ENCODE data around the gene ATG101.

DNA sequence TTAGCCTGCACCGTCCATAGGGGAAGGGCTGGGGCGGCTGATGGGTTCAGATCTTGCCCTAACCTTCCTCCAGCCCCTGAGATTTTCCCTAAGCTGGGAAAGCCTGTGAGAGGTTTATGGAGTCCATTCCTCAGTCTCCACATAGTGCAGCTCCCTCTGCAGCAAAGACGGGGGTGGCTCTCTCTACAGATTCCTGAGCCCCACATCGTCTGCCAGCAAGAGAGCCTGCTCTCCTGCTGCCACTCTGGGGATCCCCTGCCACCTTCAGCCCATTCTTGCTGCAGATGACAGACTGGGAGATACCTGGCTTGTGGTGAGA, 12.8 kb downstream of the ATG101 start:
- TF ChIP-seq POLR2AphosphoS5 (IDR thresholded peaks at IDR 0.05; ENCODE audit: low read depth, low read length) (no peak), TAF1 (IDR thresholded peaks at IDR 0.05; ENCODE audit: borderline replicate concordance, insufficient read depth, low read length) (no peak), SIN3A (IDR thresholded peaks at IDR 0.05; ENCODE audit: borderline replicate concordance, insufficient read depth, low read length) (no peak)
- TF ChIP-seq, protein P1, sequence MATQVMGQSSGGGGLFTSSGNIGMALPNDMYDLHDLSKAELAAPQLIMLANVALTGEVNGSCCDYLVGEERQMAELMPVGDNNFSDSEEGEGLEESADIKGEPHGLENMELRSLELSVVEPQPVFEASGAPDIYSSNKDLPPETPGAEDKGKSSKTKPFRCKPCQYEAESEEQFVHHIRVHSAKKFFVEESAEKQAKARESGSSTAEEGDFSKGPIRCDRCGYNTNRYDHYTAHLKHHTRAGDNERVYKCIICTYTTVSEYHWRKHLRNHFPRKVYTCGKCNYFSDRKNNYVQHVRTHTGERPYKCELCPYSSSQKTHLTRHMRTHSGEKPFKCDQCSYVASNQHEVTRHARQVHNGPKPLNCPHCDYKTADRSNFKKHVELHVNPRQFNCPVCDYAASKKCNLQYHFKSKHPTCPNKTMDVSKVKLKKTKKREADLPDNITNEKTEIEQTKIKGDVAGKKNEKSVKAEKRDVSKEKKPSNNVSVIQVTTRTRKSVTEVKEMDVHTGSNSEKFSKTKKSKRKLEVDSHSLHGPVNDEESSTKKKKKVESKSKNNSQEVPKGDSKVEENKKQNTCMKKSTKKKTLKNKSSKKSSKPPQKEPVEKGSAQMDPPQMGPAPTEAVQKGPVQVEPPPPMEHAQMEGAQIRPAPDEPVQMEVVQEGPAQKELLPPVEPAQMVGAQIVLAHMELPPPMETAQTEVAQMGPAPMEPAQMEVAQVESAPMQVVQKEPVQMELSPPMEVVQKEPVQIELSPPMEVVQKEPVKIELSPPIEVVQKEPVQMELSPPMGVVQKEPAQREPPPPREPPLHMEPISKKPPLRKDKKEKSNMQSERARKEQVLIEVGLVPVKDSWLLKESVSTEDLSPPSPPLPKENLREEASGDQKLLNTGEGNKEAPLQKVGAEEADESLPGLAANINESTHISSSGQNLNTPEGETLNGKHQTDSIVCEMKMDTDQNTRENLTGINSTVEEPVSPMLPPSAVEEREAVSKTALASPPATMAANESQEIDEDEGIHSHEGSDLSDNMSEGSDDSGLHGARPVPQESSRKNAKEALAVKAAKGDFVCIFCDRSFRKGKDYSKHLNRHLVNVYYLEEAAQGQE (IDR thresholded peaks at IDR 0.05; ENCODE audit: insufficient read depth in 1 of 2, low read depth in 2 of 2, low read length in 2 of 2), result no peak
